GM19463 (cell line): Measurements from ENCODE around the gene OLA1.

ENCODE experiments used
- ATAC-seq: cut with Tn5 transposase; IDR thresholded peaks from one replicate; pipeline ENCODE4 v1.9.1; 2021; ENCODE audit warnings: mild to moderate bottlenecking, moderate library complexity; ENCODE audit not compliant: unreplicated experiment

OLA1 gene

DNA sequence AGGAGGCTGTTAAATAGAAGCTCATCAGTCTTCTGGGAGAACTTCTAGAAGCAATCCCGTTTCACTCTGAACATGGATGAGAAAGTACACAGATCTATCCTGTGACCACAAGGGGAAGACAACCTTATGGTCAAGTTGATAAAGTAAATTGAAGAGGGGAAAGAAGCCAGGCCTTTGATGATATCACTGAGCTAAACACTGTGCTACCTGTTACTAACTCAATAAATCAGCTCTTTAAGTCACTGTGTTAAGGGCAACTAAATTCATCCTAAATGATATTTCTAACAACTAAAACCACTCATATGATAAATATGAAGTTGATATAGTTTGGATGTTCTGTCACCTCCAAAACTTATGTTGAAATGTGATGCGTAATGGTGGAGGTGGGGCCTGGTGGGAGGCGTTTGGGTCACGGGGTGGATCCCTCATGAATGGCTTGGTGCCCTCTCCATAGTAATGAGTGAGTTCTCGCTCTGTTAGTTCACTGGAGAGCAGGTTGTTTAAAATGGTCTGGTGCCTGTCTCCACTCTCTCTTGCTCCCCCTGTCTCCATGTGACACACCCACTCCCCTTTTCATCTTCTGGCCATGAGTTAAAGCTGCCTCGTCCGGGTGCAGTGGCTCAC, 23.6 kb downstream of the OLA1 start:
- ATAC-seq = no peak

- no peak for ATAC-seq
Measured at GRCh38 chr2:174224125-174224524, 24.2 kb downstream of the OLA1 start.

DNA sequence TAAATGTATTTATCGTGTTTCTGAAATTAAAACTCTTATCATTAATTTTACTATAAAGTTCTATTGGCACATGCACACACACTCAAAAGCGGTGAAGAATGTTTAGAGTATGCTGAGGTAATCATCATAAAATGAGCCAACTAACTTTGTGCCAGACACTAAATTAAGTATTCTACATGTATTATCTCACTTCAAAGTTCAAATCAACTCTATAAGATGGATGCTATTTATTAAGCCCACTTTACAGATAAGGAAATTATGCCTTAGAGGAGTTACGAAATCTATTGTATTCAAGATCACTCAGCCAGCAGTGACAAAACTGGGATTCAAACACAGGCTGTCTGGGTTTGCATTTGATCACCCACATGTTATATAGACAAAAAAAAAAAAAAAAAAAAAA, 24.9 kb downstream of the OLA1 start:
- no peak for ATAC-seq

DNA sequence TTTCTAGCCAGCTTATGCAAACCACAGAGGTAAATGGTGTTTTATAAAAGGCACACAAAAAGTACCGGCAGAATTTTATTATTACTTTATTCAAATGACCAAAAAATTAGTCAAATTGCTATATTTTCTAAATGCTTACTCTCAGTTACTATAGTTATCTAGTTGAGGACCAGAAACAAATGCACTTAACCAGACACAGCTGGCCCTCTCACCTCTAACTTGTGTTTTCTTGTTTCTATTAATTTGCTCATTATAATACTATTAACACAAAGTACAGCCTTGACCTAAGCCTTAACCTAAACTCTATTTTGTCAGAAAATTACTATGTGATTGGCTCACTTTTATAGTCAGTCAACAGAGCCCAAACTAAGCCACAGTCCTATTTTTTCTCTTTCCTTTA, 26.2 kb downstream of the OLA1 start:
- ATAC-seq = no peak

GRCh38 chr2:174219321-174219720, 29.0 kb downstream of the OLA1 start:
- no peak for ATAC-seq

DNA sequence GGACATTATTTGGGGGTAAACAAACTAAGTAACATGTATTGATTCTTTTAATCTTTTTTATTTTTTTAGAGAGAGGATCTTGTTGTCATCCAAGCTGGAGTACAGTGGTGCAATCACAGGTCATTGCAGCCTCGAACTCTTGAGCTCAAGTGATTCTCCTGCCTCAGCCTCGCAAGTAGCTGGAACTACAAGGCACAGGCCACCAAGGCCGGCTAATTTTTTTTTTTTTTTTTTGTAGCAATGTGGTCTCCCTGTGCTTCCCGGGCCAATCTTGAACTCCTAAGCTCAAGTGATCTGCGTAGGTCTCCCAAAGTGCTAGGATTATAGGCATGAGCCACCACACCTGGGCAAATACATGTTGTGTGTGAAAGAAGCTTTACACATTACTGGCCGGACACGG, 29.6 kb downstream of the OLA1 start:
- no peak for ATAC-seq

DNA sequence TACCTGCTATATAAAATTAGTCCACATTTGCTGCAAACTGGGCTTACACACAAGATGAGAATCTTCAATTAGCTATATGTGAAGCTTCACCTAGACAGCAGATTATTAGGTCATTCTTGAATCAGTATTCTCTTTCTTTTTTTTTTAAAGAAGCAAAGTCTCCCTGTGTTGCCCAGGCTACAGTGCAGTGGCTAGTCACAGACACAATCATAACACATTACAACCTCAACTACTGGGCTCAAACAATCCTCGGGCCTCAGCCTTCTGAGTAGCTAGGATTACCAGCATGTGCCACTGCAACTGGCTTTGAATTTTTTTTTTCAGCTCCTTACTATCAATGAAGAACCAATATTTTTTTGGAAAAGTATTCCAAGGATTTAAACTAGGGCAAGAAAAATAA, 30.5 kb downstream of the OLA1 start:
- ATAC-seq = no peak

DNA sequence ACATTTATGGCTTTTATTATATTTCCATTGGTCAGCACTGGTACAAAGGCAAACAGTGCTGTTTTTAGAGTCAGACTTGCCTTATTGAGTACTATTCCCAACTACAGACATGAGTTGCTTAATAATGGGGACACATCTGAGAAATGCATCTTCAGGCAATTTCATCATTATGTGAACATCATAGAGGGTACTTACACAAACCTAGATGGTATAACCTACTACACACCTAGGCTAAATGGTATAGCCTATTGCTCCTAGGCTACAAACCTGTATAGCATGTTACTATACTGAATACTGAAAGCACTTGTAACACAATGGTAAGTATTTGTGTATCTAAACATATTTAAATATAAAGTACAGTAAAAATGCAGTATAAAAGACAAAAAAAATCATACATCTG, 36.4 kb downstream of the OLA1 start:
- ATAC-seq = no peak

DNA sequence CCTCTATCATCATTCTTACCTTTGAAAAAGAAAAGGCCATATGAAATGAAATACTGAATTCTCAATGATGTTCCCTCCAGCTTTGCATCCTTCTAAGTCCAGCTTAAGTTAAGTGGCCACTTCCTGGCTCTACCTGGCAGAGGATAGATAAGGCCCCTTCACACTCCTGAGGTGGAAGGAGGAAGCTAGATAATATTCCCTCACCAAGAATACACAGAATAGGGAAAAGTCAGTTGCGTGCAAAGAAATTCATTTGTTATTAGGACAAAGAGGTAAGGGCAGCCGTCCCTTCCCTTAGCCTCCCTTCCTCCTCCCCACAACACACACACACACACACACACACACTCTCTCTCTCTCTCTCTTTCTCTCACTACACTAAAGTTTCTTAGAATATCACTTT, 37.5 kb downstream of the OLA1 start:
- no peak for ATAC-seq

- no peak for ATAC-seq
Measured at GRCh38 chr2:174209325-174209724, 39.0 kb downstream of the OLA1 start.

DNA sequence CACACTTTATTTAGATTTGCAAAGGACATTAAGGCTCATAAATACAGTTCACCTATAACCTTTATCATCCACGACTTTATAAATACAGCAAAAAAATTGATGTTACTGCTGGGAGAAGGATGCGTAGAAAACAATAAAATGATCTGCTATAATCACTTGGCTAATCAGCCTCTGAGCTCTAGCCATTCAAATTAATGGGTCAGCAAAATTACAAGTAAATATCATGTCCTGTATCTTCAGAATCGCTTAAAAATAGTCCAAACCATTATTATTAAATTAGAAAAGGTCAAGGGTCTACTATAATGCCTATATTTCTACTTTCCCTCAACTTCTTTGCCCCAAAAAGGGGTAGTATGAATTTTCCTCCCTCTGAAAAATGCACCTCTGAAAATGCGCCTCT, 40.3 kb downstream of the OLA1 start:
- no peak for ATAC-seq

DNA sequence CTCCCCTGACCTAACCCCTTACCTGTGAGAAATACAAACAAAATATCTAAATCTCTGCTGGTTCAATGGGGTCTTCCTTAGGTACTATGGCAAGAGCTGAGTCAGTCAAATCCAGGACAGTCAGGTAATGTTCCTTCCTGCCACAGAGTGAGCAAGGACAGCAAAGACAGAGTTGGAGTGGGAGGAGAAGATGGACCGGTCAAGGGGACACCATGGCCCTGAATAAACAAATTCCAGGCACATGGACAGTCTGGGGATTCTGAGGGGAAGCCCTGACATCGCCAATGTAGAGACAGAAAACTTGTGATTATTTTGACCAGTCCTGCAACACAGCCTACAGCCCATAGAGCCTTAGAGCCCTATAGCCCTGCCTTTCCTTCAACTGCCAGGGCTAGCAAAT, 42.8 kb downstream of the OLA1 start:
- ATAC-seq = no peak

GRCh38 chr2:174202188-174202587, 46.1 kb downstream of the OLA1 start:
- ATAC-seq = no peak

- no peak for ATAC-seq
Measured at GRCh38 chr2:174198846-174199564, 49.3 kb downstream of the OLA1 start.

- ATAC-seq = no peak
Measured at GRCh38 chr2:174195253-174195652, 53.1 kb downstream of the OLA1 start.

DNA sequence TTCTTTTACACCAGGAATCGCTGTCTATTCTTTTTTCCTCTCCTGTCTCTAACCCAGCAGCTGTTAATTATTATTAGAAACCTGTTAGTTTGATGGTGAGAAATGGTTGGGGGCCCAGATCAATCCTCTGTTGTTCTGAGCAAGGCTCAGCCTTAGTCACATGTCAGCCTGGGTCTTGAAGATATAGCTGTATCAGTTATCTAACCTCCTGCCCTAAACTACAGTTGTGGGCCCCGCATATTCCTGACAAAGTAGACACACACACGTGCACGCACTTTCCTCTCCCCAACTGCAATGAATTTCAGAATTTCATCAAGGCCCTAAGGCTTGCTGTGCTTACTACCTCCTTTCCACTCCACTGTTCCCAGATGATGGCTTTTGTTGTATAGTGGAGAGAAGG, 54.6 kb downstream of the OLA1 start:
- ATAC-seq = no peak

- ATAC-seq = no peak
Measured at GRCh38 chr2:174192664-174193063, 55.7 kb downstream of the OLA1 start.

- no peak for ATAC-seq
Measured at GRCh38 chr2:174191342-174192074, 56.8 kb downstream of the OLA1 start.

DNA sequence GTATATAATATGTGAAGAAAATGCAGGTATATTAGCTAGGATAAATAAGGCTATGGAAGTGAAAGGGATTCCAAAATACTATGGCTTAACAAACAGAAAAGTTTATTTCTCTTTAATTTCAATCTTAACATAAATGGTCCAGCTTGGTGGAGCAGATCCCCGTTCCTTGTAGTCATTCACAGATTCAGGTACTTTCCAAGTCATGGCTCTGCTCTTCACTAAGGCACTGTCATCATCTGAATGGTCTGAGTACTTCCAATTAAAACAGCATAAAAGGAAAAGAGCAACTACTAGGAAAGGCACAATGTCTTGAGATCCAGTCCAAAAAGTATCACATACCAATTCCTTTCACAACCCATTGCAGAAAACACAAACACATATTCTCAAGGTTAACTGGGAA, 63.4 kb downstream of the OLA1 start:
- ATAC-seq = no peak

GRCh38 chr2:174184504-174184903, 63.8 kb downstream of the OLA1 start:
- ATAC-seq = no peak

GRCh38 chr2:174183076-174183475, 65.3 kb downstream of the OLA1 start:
- ATAC-seq = no peak

- ATAC-seq = no peak
Measured at GRCh38 chr2:174181368-174181767, 67.0 kb downstream of the OLA1 start.
